ENCODE results near the gene CHCHD10.

Gene CHCHD10

DNA sequence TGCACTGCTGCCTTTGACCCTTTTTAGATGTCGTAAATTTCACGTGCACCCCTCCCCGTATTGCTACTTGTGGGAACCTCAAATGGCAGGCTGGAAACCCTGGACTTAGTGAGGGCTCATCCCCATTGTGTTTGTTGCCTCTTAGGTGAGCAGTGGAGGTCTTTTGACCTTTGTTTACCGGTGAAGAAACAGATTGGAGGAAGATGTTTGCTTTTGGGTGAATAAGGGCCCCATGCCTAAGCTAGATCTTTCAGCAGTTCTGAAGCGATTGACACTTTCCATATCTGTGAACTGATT is 19.8 kb upstream of the CHCHD10 start:
- DNase-seq (ENCODE audit: low read depth): no peak
- TF ChIP-seq, protein P1, sequence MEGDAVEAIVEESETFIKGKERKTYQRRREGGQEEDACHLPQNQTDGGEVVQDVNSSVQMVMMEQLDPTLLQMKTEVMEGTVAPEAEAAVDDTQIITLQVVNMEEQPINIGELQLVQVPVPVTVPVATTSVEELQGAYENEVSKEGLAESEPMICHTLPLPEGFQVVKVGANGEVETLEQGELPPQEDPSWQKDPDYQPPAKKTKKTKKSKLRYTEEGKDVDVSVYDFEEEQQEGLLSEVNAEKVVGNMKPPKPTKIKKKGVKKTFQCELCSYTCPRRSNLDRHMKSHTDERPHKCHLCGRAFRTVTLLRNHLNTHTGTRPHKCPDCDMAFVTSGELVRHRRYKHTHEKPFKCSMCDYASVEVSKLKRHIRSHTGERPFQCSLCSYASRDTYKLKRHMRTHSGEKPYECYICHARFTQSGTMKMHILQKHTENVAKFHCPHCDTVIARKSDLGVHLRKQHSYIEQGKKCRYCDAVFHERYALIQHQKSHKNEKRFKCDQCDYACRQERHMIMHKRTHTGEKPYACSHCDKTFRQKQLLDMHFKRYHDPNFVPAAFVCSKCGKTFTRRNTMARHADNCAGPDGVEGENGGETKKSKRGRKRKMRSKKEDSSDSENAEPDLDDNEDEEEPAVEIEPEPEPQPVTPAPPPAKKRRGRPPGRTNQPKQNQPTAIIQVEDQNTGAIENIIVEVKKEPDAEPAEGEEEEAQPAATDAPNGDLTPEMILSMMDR (IDR thresholded peaks at IDR 0.05; ENCODE audit: control insufficient read depth, insufficient read depth, low read depth, low read length, missing control alignments): no peak
- peak overlapping the region; percentile 55 for H3K4me3 ChIP-seq (ENCODE audit: control insufficient read depth, low read depth, low read length)

DNA sequence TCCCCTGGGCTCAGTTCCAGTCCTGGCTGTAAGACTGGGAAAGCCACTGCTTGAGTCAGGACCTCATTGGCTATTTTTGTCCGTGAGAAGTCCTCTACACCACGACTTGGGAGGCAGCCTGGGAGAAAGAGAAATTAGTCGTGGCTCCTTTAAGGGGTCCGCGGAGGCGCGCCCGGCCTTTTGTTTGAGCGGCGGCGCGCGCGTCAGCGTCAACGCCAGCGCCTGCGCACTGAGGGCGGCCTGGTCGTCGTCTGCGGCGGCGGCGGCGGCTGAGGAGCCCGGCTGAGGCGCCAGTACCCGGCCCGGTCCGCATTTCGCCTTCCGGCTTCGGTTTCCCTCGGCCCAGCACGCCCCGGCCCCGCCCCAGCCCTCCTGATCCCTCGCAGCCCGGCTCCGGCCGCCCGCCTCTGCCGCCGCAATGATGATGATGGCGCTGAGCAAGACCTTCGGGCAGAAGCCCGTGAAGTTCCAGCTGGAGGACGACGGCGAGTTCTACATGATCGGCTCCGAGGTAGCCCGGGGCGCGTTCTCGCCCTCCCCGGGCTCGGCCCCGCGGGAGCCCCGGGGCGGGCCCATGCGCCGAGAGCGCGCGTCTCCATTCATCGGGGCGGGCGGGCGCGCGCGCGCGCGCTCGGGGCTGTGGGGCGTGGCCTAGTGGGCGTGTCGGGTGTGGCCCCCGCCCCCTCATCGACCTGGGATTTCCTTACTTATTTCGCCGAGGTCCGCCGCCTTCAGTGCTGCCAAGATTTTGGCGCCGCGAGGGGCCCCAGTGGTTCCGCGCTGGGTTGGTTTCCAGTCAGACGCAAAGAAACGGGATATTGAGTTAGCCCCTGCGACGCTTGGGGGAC is 19.2 kb upstream of the CHCHD10 start, which contains the start of gene SMARCB1:
Gene SMARCB1, plus strand, starts transcription at position 215 of the 848 bp plus-strand sequence. Its CDS starts 204 bp downstream, at position 419.
- TF ChIP-seq, protein P1 (IDR thresholded peaks at IDR 0.05; ENCODE audit: control insufficient read depth, insufficient read depth, low read depth, low read length, missing control alignments): no peak
- peak; percentile 71 for DNase-seq (ENCODE audit: low read depth)
- peak within 1 kb of the TSS; percentile 55 for H3K4me3 ChIP-seq (ENCODE audit: control insufficient read depth, low read depth, low read length)

DNA sequence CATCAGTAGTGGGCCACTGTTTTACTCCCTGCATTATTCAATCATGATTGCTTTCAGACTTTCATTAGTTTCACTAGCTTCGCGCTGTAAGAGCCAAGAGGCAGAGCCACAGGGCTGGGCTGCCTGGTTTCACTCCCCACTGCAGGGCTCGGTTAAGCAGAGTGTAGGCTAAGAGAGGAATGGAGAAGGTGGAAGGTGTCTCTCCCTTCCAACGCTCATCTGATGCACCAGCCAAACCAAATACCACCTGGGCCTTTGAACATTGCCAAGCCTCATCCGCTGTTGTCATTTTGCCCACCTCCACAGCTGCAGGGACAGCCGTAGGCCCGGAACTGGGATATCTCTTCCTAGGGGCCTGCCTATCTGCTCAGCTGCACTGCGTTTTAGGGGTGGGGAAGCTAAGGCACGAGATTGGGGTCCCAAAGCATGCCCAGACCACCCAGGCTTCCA is 18.5 kb upstream of the CHCHD10 start:
- H3K4me3 ChIP-seq (ENCODE audit: control insufficient read depth, low read depth, low read length): peak overlapping the region; percentile 27
- no peak for DNase-seq (ENCODE audit: low read depth)
- TF ChIP-seq, protein P1 (IDR thresholded peaks at IDR 0.05; ENCODE audit: control insufficient read depth, insufficient read depth, low read depth, low read length, missing control alignments): no peak

DNA sequence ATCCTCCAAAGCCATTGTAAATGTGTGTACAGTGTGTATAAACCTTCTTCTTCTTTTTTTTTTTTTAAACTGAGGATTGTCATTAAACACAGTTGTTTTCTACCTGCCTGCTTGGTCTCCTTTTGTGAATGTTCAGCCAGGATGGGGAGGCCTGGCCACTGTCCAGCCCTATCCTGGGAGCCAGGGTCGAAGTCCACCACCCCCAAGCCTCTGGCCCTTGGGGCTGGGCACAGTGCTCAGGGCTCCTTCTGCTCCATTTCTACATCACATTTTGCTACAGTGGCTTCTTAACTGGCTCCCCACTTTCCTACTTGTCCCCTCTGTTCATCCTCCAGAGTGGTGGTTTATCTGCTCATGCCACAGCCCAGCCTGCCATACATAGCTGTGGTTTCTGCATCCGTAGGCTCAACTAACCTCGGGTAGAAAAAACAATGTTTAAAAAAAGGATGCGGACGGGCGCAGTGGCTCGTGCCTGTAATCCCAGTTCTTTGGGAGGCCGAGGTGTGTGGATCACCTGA is 16.5 kb upstream of the CHCHD10 start:
- TF ChIP-seq, protein P1 (IDR thresholded peaks at IDR 0.05; ENCODE audit: control insufficient read depth, insufficient read depth, low read depth, low read length, missing control alignments): no peak
- H3K4me3 ChIP-seq (ENCODE audit: control insufficient read depth, low read depth, low read length): no peak overlapping the region
- DNase-seq (ENCODE audit: low read depth): peak; percentile 51

DNA sequence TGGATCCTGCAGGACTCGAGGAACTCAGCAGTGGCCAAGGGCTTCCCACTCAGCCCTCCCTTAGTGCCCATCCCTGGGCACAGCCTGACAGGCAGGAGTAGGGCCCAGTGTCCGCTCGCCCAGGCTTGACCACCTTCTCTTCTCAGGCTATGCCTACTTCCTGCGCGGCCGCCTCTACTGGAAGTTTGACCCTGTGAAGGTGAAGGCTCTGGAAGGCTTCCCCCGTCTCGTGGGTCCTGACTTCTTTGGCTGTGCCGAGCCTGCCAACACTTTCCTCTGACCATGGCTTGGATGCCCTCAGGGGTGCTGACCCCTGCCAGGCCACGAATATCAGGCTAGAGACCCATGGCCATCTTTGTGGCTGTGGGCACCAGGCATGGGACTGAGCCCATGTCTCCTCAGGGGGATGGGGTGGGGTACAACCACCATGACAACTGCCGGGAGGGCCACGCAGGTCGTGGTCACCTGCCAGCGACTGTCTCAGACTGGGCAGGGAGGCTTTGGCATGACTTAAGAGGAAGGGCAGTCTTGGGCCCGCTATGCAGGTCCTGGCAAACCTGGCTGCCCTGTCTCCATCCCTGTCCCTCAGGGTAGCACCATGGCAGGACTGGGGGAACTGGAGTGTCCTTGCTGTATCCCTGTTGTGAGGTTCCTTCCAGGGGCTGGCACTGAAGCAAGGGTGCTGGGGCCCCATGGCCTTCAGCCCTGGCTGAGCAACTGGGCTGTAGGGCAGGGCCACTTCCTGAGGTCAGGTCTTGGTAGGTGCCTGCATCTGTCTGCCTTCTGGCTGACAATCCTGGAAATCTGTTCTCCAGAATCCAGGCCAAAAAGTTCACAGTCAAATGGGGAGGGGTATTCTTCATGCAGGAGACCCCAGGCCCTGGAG is 15.7 kb upstream of the CHCHD10 start:
- TF ChIP-seq, protein P1 (IDR thresholded peaks at IDR 0.05; ENCODE audit: control insufficient read depth, insufficient read depth, low read depth, low read length, missing control alignments): no peak
- DNase-seq (ENCODE audit: low read depth): no peak
- no peak overlapping the region for H3K4me3 ChIP-seq (ENCODE audit: control insufficient read depth, low read depth, low read length)

DNA sequence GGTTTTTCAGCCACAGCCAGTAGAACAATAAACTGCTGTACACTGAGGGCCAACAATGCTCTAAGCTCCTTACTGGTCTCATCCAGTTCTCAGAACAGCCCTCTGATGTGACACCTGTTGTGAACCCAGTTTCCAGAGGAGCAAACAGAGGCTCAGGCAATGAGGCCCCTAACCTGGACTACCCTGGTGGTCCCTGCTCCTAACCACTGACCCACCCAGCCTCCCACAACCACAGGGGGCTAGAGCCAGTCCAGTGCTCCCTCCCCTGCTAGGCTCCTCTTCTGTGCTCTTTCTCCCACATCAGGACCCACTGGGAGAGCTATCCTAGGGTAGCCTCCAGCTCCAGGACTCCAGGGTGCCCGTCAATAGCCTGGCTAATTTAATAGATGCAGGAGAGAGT is 14.9 kb upstream of the CHCHD10 start:
- TF ChIP-seq, protein P1 (IDR thresholded peaks at IDR 0.05; ENCODE audit: control insufficient read depth, insufficient read depth, low read depth, low read length, missing control alignments): no peak
- H3K4me3 ChIP-seq (ENCODE audit: control insufficient read depth, low read depth, low read length): no peak overlapping the region
- DNase-seq (ENCODE audit: low read depth): no peak
